ENCODE results near the gene DAPL1.

GRCh38 chr2:158773121-158773520, 22.0 kb upstream of the DAPL1 start:
- no peak for TF ChIP-seq CTCF (IDR thresholded peaks at IDR 0.05)
- no peak for TF ChIP-seq POLR2A (IDR thresholded peaks at IDR 0.05)
